K562 (cell line): Measurements from ENCODE around the gene C11orf98.

ENCODE experiments used
- BCLAF1 ChIP-seq, 2 experiments: fragments of 450-650 bp in 1 of 2; IDR thresholded peaks; 2 replicates each; pipeline ENCODE4 v1.6.1; 2011 to 2017; ENCODE audit warnings: low read depth in 2 of 2, antibody characterized with exemption in 1 of 2, borderline replicate concordance in 1 of 2, low read length in 1 of 2, mild to moderate bottlenecking in 1 of 2, mixed read lengths in 1 of 2; ENCODE audit not compliant: control insufficient read depth in 1 of 2
- EZH2 ChIP-seq: IDR thresholded peaks from 2 replicates; pipeline ENCODE4 v1.6.1; 2012; ENCODE audit warnings: low read depth, mild to moderate bottlenecking, inconsistent platforms, low read length, borderline replicate concordance
- KAT2B ChIP-seq: IDR thresholded peaks from one replicate; pipeline ENCODE4 v1.6.1; 2012; ENCODE audit warnings: low read depth, mild to moderate bottlenecking, control low read depth, inconsistent platforms, low read length, moderate library complexity
- MEF2A ChIP-seq: IDR thresholded peaks from 2 replicates; pipeline ENCODE4 v1.6.1; 2011; ENCODE audit warnings: low read depth, mild to moderate bottlenecking, low read length, moderate library complexity; ENCODE audit not compliant: control insufficient read depth
- NR2C2 ChIP-seq, 2 experiments: fragments of 200-800 bp in 1 of 2; sonication (Bioruptor generic) in 1 of 2; sonication (generic) in 1 of 2; formaldehyde crosslinking in 1 of 2; IDR thresholded peaks; 2 replicates each; pipeline versions ENCODE4 v1.6.1 to v1.8.0; 2016 to 2022; ENCODE audit warnings: mild to moderate bottlenecking in 1 of 2, missing compliant biosample characterization in 1 of 2, missing genetic modification characterization in 1 of 2, missing genetic modification reagents in 1 of 2
- OTX1 ChIP-seq: fragments of 450-650 bp; formaldehyde crosslinking; IDR thresholded peaks from 2 replicates; pipeline ENCODE4 v1.4.0; 2022; ENCODE audit warnings: mild to moderate bottlenecking
- POLR2A ChIP-seq: fragments of 450-650 bp; conservative IDR thresholded peaks from 2 replicates; pipeline ENCODE4 v1.6.1; 2016
- SRF ChIP-seq, 2 experiments: fragments of 250-450, 450-650 bp in 1 of 2; sonication (Bioruptor Pico) in 1 of 2; sonication (generic) in 1 of 2; formaldehyde crosslinking; IDR thresholded peaks; 2 replicates each; pipeline versions ENCODE4 v1.5.0 to v1.5.1; 2020 to 2022; ENCODE audit warnings: mild to moderate bottlenecking in 1 of 2, missing genetic modification reagents in 1 of 2
- YY1 ChIP-seq, 3 experiments: IDR thresholded peaks; 2 replicates each; pipeline ENCODE4 v1.6.1; 2011; ENCODE audit warnings: low read length in 2 of 3, mild to moderate bottlenecking in 2 of 3, moderate library complexity in 2 of 3, borderline replicate concordance in 1 of 3, control low read depth in 1 of 3, low read depth in 1 of 3; ENCODE audit not compliant: insufficient read depth in 3 of 3, insufficient replicate concordance in 2 of 3, control insufficient read depth in 1 of 3, insufficient read length in 1 of 3; ENCODE audit errors: extremely low read depth in 1 of 3
- ZFP36 ChIP-seq: fragments of 150-350 bp; IDR thresholded peaks from 2 replicates; pipeline ENCODE4 v1.6.1; 2018; ENCODE audit warnings: low read length, low read depth; ENCODE audit not compliant: partially characterized antibody
- ZNF274 ChIP-seq: IDR thresholded peaks from 2 replicates; pipeline ENCODE4 v1.6.1; 2011; ENCODE audit warnings: low read depth, mild to moderate bottlenecking, low read length, moderate library complexity, borderline replicate concordance
- ZNF280A ChIP-seq: fragments of 450-650 bp; IDR thresholded peaks from 2 replicates; pipeline ENCODE4 v1.6.1; 2018; ENCODE audit warnings: mild to moderate bottlenecking, low read depth; ENCODE audit not compliant: partially characterized antibody
- ZNF778 ChIP-seq: fragments of 450-650 bp; formaldehyde crosslinking; IDR thresholded peaks from 2 replicates; pipeline ENCODE4 v1.4.0; 2020; ENCODE audit warnings: mild to moderate bottlenecking, moderate library complexity

GRCh38 chr11:62671236-62671607 lies 6.2 kb upstream of the C11orf98 start:
- TF ChIP-seq ZNF274 (no peak), KAT2B (no peak), SRF (CRISPR knock-in tag; IDR thresholded peaks at IDR 0.05) (no peak), NR2C2 (CRISPR knock-in tag; IDR thresholded peaks at IDR 0.05) (no peak), NR2C2 (tag; IDR thresholded peaks at IDR 0.05) (no peak), BCLAF1 (IDR thresholded peaks at IDR 0.05; ENCODE audit: borderline replicate concordance in 1 of 2, control insufficient read depth in 1 of 2, low read depth in 2 of 2, low read length in 1 of 2) (no peak), ZNF280A (no peak), MEF2A (no peak), OTX1 (CRISPR knock-in tag) (no peak), EZH2 (no peak), POLR2A (no peak), YY1 (IDR thresholded peaks at IDR 0.05; ENCODE audit: borderline replicate concordance in 1 of 3, control insufficient read depth in 1 of 3, extremely low read depth in 1 of 3, insufficient read depth in 3 of 3, insufficient read length in 1 of 3, insufficient replicate concordance in 2 of 3, low read depth in 1 of 3, low read length in 2 of 3) (no peak), ZNF778 (no peak), ZFP36 (no peak)
